Activated T-helper 1 cell treated with anti-CD3 and anti-CD28 coated beads, Interleukin-12 subunit alpha, Interleukin-12 subunit beta, Interleukin-2, Interleukin-4 antibody, amounts not matched to agents 30 ng/mL and 10 ng/mL and 1 ng/mL, durations not matched to agents 14 hours and 24 hours and 36 hours (primary cell): ENCODE data around the gene A2ML1. TPM values are rescaled to one million over a fixed set of nuclear protein-coding genes. Genes with fewer than 3 reads are reported as not detected.
"Not testable (repeated sequence)": the region's sequence is repeated elsewhere in the genome, so short reads cannot be mapped to it uniquely, and the experiment has no call there.

Experiments
- DNase-seq: peaks from one replicate; pipeline ENCODE4 v3.0.0; 2021; ENCODE audit warnings: low spot score
- H3K27ac Mint-ChIP-seq: one replicate; pipeline ENCODE4 v1.8.0; 2021; ENCODE audit warnings: mild to moderate bottlenecking, mixed read lengths
- H3K27me3 Mint-ChIP-seq: one replicate; pipeline ENCODE4 v1.8.0; 2022; ENCODE audit warnings: mild to moderate bottlenecking, moderate library complexity, mixed read lengths; ENCODE audit not compliant: insufficient read depth
- H3K36me3 Mint-ChIP-seq: one replicate; pipeline ENCODE4 v1.8.0; 2021; ENCODE audit warnings: low read depth, mixed read lengths
- H3K4me1 Mint-ChIP-seq: one replicate; pipeline ENCODE4 v1.8.0; 2021; ENCODE audit warnings: low read depth, mixed read lengths
- H3K4me3 Mint-ChIP-seq: one replicate; pipeline ENCODE4 v1.8.0; 2021; ENCODE audit warnings: mild to moderate bottlenecking, moderate library complexity, mixed read lengths
- H3K9me3 Mint-ChIP-seq: one replicate; pipeline ENCODE4 v1.8.0; 2021; ENCODE audit warnings: mixed read lengths
- intact Hi-C: fragments of 100-400 bp; cut with micrococcal nuclease; formaldehyde crosslinking; loops from one replicate; pipeline ENCODE4 v1.15.1; 2024
- total RNA-seq: library from RNA; stranded (reverse); gene quantifications from 2 replicates; pipeline ENCODE4 v1.2.3, GENCODE V29; 2022

A2ML1 gene
- total RNA-seq, 1 donor from 2014 or later = not detected

- H3K4me1 Mint-ChIP-seq = no peaks in the 10 kb centered on the region
Measured at GRCh38 chr12:8796831-8797626, 25.4 kb upstream of the A2ML1 start.

GRCh38 chr12:8801213-8801612 lies 21.2 kb upstream of the A2ML1 start:
- H3K27ac Mint-ChIP-seq, H3K27me3 Mint-ChIP-seq, H3K4me3 Mint-ChIP-seq, DNase-seq, H3K9me3 Mint-ChIP-seq, H3K36me3 Mint-ChIP-seq, intact Hi-C loops, H3K4me1 Mint-ChIP-seq: not testable (repeated sequence)

More at GRCh38 chr12:8796831-8797626, 25.4 kb upstream of the A2ML1 start:
- intact Hi-C loops = no loop called here
- Mint-ChIP-seq H3K36me3 (no peaks in the 10 kb centered on the region), H3K27ac (no peak overlapping the region), H3K9me3 (no peaks in the 10 kb centered on the region), H3K27me3 (no peaks in the 10 kb centered on the region), H3K4me3 (no peak overlapping the region)
- no peak for DNase-seq

GRCh38 chr12:8804833-8805232 lies 17.6 kb upstream of the A2ML1 start:
- H3K27ac Mint-ChIP-seq, H3K4me1 Mint-ChIP-seq, intact Hi-C loops, H3K9me3 Mint-ChIP-seq, H3K36me3 Mint-ChIP-seq, H3K4me3 Mint-ChIP-seq, H3K27me3 Mint-ChIP-seq, DNase-seq: not testable (repeated sequence)

GRCh38 chr12:8805487-8805886 lies 16.9 kb upstream of the A2ML1 start:
- H3K4me1 Mint-ChIP-seq, H3K36me3 Mint-ChIP-seq, intact Hi-C loops, H3K27me3 Mint-ChIP-seq, H3K27ac Mint-ChIP-seq, H3K9me3 Mint-ChIP-seq, DNase-seq, H3K4me3 Mint-ChIP-seq: not testable (repeated sequence)

DNA sequence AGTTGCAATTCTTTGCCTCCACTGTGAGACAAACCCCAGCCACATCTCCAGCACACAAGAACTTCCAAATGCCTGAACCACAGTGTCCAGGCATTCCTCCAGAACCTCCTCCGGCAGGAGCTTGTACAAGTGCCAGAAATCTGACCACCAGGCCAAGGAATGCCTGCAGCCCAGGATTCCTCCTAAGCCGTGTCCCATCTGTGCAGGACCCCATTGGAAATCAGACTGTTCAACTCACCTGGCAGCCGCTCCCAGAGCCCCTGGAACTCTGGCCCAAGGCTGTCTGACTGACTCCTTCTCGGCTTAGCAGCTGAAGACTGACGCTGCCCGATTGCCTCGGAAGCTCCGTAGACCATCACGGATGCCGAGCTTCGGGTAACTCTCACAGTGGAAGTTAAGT lies 15.3 kb upstream of the A2ML1 start:
- H3K36me3 Mint-ChIP-seq, H3K4me1 Mint-ChIP-seq, H3K27ac Mint-ChIP-seq, H3K27me3 Mint-ChIP-seq, DNase-seq, intact Hi-C loops, H3K4me3 Mint-ChIP-seq, H3K9me3 Mint-ChIP-seq: not testable (repeated sequence)

DNA sequence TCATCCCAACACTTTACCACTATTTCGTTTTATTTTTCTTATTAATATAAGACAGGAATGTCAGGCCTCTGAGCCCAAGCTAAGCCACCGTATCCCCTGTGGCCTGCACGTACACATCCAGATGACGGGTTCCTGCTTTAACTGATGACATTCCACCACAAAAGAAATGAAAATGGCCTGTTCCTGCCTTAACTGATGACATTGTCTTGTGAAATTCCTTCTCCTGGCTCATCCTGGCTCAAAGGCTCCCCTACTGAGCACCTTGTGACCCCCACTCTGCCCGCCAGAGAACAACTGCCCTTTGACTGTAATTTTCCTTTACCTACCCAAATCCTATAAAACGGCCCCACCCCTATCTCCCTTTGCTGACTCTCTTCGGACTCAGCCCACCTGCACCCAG lies 12.3 kb upstream of the A2ML1 start:
- H3K27me3 Mint-ChIP-seq, H3K4me3 Mint-ChIP-seq, intact Hi-C loops, H3K9me3 Mint-ChIP-seq, H3K4me1 Mint-ChIP-seq, H3K27ac Mint-ChIP-seq, DNase-seq, H3K36me3 Mint-ChIP-seq: not testable (repeated sequence)

GRCh38 chr12:8813572-8814357 lies 8.7 kb upstream of the A2ML1 start:
- intact Hi-C loops = no loop called here
- no peak overlapping the region for H3K4me3 Mint-ChIP-seq
- no peak overlapping the region for H3K27ac Mint-ChIP-seq
- no peak for DNase-seq
- H3K4me1 Mint-ChIP-seq = no peaks in the 10 kb centered on the region
- H3K27me3 Mint-ChIP-seq = peaks cover 2% of the 10 kb centered on the region
- H3K36me3 Mint-ChIP-seq = no peaks in the 10 kb centered on the region
- H3K9me3 Mint-ChIP-seq = no peaks in the 10 kb centered on the region

DNA sequence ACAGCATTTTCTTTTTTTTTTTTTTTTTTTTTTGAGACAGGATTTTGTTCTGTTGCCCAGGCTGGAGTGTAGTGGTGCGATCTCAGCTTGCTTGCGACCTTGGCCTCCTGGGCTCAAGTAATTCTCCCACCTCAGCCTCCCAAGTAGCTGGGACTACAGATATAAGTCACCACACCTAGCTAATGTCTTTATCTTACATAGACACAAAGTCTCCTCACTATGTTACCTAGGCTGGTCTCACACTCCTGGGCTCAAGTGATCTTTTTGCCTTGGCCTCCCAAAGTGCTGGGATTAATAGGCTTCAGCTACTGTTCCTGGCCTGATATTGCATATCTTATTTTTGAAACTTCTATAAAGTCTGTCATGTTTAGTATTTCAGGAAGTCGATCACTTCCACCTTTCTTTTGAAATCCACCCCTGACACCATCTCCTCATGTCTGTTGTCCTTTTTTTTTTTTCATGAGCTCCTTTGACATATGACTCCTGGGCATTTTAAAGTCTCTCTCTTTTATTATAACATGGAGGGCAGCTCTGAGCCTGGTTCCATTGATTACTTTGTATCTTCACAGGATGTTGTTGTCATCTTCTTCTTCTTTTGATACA lies 5.9 kb upstream of the A2ML1 start:
- intact Hi-C loops = no loop called here
- H3K4me1 Mint-ChIP-seq = no peaks in the 10 kb centered on the region
- H3K4me3 Mint-ChIP-seq = no peak overlapping the region
- no peaks in the 10 kb centered on the region for H3K9me3 Mint-ChIP-seq
- no peaks in the 10 kb centered on the region for H3K36me3 Mint-ChIP-seq
- peaks cover 2% of the 10 kb centered on the region for H3K27me3 Mint-ChIP-seq
- no peak overlapping the region for H3K27ac Mint-ChIP-seq
- DNase-seq = no peak

GRCh38 chr12:8817856-8818255 lies 4.6 kb upstream of the A2ML1 start:
- Mint-ChIP-seq H3K4me1 (no peaks in the 10 kb centered on the region), H3K27me3 (peaks cover 2% of the 10 kb centered on the region), H3K36me3 (no peaks in the 10 kb centered on the region), H3K27ac (no peak overlapping the region), H3K9me3 (no peaks in the 10 kb centered on the region), H3K4me3 (no peak overlapping the region)
- DNase-seq = no peak
- intact Hi-C loops = no loop called here

GRCh38 chr12:8818526-8818925 lies 3.9 kb upstream of the A2ML1 start:
- no peak overlapping the region for H3K27ac Mint-ChIP-seq
- no peaks in the 10 kb centered on the region for H3K36me3 Mint-ChIP-seq
- intact Hi-C loops = no loop called here
- H3K4me3 Mint-ChIP-seq = no peak overlapping the region
- DNase-seq = no peak
- H3K27me3 Mint-ChIP-seq = peaks cover 2% of the 10 kb centered on the region
- H3K4me1 Mint-ChIP-seq = no peaks in the 10 kb centered on the region
- no peaks in the 10 kb centered on the region for H3K9me3 Mint-ChIP-seq

- Mint-ChIP-seq H3K4me3 (no peak overlapping the region), H3K4me1 (no peaks in the 10 kb centered on the region), H3K27me3 (peaks cover 2% of the 10 kb centered on the region), H3K36me3 (no peaks in the 10 kb centered on the region), H3K27ac (no peak overlapping the region), H3K9me3 (no peaks in the 10 kb centered on the region)
- DNase-seq = no peak
- intact Hi-C loops = no loop called here
Measured at GRCh38 chr12:8819666-8819980, 2.8 kb upstream of the A2ML1 start.

DNA sequence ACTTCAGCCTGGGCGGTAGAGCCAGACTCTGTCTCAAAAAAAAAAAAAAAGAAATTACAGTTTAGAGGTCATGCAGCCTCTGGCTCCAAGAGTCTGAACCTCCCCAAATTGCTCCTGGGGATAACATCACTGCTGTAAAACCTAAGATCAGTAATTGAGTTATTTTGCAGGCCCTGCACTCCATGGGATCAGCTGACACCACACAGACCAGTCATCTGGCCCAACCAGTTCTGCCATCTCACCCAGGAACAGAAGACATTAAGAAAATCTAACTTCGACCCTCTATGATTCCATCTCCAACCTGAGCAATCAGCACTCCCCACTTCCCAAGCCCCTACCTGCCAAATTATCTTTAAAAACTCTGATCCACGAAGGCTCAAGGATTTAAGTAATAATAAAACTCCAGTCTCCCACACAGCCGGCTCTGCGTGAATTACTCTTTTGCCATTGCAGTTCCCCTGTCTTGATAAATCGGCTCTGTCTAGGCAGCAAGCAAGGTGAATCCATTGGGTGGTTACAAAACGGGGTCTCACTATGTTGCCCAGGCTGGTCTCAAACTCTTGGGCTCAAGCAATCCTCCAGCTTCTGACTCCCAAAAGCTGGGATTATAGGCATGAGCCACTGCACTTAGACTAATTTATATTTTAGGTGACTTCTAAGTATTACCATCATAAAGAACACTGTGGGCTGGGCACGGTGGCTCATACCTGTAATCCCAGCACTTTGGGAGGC lies 1.6 kb upstream of the A2ML1 start:
- H3K4me3 Mint-ChIP-seq, DNase-seq, H3K27ac Mint-ChIP-seq, intact Hi-C loops, H3K4me1 Mint-ChIP-seq, H3K27me3 Mint-ChIP-seq, H3K9me3 Mint-ChIP-seq, H3K36me3 Mint-ChIP-seq: not testable (repeated sequence)

- Mint-ChIP-seq H3K4me1 (no peaks in the 10 kb centered on the region), H3K36me3 (no peaks in the 10 kb centered on the region), H3K4me3 (no peak overlapping the region), H3K27ac (no peak overlapping the region), H3K9me3 (no peaks in the 10 kb centered on the region), H3K27me3 (peaks cover 6% of the 10 kb centered on the region)
- intact Hi-C loops = no loop called here
- DNase-seq = no peak
Measured at GRCh38 chr12:8821591-8821990, 830 bp upstream of the A2ML1 start.
